A549 (cell line): ENCODE measurements around the gene ITGAV. TPM values are rescaled to one million over a fixed set of nuclear protein-coding genes. Genes with fewer than 3 reads are reported as not detected.

Experiments used
- ATAC-seq, 2 experiments: fragments of 200-7000 bp in 1 of 2; fragments of >200 bp in 1 of 2; cut with Nextera tagmentation in 1 of 2; cut with Tn5 transposase in 1 of 2; 3 replicates each; pipeline versions ENCODE4 v1.8.0 to v1.9.1; 2018 to 2020; ENCODE audit warnings: mild to moderate bottlenecking in 1 of 2, moderate library complexity in 1 of 2
- CTCF ChIA-PET: fragments of 300-600 bp; sonication (Branson Sonifier 250); formaldehyde crosslinking; extraction: SDS; loops from one replicate; lab custom pipeline; 2021; ENCODE audit warnings: antibody characterized with exemption, inconsistent platforms; lab: Yijun Ruan, JAX
- POLR2A ChIA-PET: fragments of 350-600 bp; formaldehyde crosslinking; extraction: SDS; loops from one replicate; lab custom pipeline; 2021; ENCODE audit warnings: antibody characterized with exemption, inconsistent platforms; lab: Yijun Ruan, JAX
- DNase-seq, 2 experiments: peaks; one replicate each; pipeline versions ENCODE4 v3.0.0 to v3.0.0-alpha.2; 2011 to 2016; ENCODE audit warnings: low read depth in 1 of 2, low spot score in 1 of 2
- FAIRE-seq: peaks from 2 replicates; lab custom pipeline; 2011; peaks lifted over from hg19 to GRCh38; lab: Jason Lieb, UNC
- H3K27ac ChIP-seq, 2 experiments: fragments of >200 bp; sonication (Bioruptor Twin); formaldehyde crosslinking; 3 replicates each; pipeline ENCODE4 v1.5.1; 2016 to 2017
- H3K4me1 ChIP-seq: fragments of >200 bp; sonication (Bioruptor Twin); formaldehyde crosslinking; 3 replicates; pipeline ENCODE4 v1.6.1; 2016
- H3K4me2 ChIP-seq: fragments of >200 bp; sonication (Bioruptor Twin); formaldehyde crosslinking; 3 replicates; pipeline ENCODE4 v1.6.1; 2016
- H3K4me3 ChIP-seq: fragments of >200 bp; sonication (Bioruptor Twin); formaldehyde crosslinking; 3 replicates; pipeline ENCODE4 v1.5.1; 2016
- H3K9me3 ChIP-seq: fragments of >200 bp; sonication (Bioruptor Twin); formaldehyde crosslinking; 3 replicates; pipeline ENCODE4 v1.6.1; 2016
- BHLHE40 ChIP-seq: IDR thresholded peaks from 2 replicates; pipeline ENCODE4 v1.6.1; 2012; ENCODE audit warnings: low read depth, low read length, inconsistent platforms
- CBX2 ChIP-seq: fragments of 200-600 bp; sonication (generic); IDR thresholded peaks from 2 replicates; pipeline ENCODE4 v1.6.1; 2016; ENCODE audit warnings: low read depth, mild to moderate bottlenecking, borderline replicate concordance
- CEBPB ChIP-seq, 2 experiments: fragments of >200 bp in 1 of 2; sonication (Bioruptor Twin) in 1 of 2; formaldehyde crosslinking in 1 of 2; IDR thresholded peaks; 2 replicates each; pipeline ENCODE4 v1.6.1; 2012 to 2016
- ESRRA ChIP-seq: fragments of 150-350 bp; IDR thresholded peaks from 2 replicates; pipeline ENCODE4 v1.6.1; 2014; ENCODE audit warnings: mild to moderate bottlenecking, low read length, borderline replicate concordance
- FOSB ChIP-seq: fragments of 250-450 bp; sonication (Bioruptor Pico); IDR thresholded peaks from 2 replicates; pipeline ENCODE4 v1.5.0; 2020; ENCODE audit warnings: mild to moderate bottlenecking, moderate library complexity
- FOSL2 ChIP-seq, 2 experiments: fragments of 450-650 bp in 1 of 2; fragments of >200 bp in 1 of 2; sonication (Bioruptor Twin) in 1 of 2; formaldehyde crosslinking; IDR thresholded peaks; 2 replicates each; pipeline versions ENCODE4 v1.5.0 to v1.6.1; 2016 to 2020; ENCODE audit warnings: mild to moderate bottlenecking in 1 of 2, moderate library complexity in 1 of 2
- HEYL ChIP-seq: fragments of 250-450 bp; sonication (Bioruptor Pico); IDR thresholded peaks from 2 replicates; pipeline ENCODE4 v1.8.0; 2021; ENCODE audit warnings: mild to moderate bottlenecking, moderate library complexity
- JUN ChIP-seq, 2 experiments: fragments of >200 bp; sonication (Bioruptor Twin); formaldehyde crosslinking; IDR thresholded peaks; 2 replicates in 1 of 2; 3 replicates in 1 of 2; pipeline ENCODE4 v1.6.1; 2016 to 2017
- KDM5A ChIP-seq: fragments of 200-600 bp; sonication (generic); IDR thresholded peaks from 2 replicates; pipeline ENCODE4 v1.6.1; 2016; ENCODE audit warnings: antibody characterized with exemption, mild to moderate bottlenecking
- MAFK ChIP-seq: fragments of 450-650 bp; IDR thresholded peaks from 2 replicates; pipeline ENCODE4 v1.6.1; 2014; ENCODE audit not compliant: partially characterized antibody
- MAZ ChIP-seq: fragments of 150-350 bp; IDR thresholded peaks from 2 replicates; pipeline ENCODE4 v1.6.1; 2014; ENCODE audit warnings: antibody characterized with exemption, low read depth, low read length, borderline replicate concordance
- NR3C1 ChIP-seq: fragments of >200 bp; sonication (Bioruptor Twin); formaldehyde crosslinking; IDR thresholded peaks from 3 replicates; pipeline ENCODE4 v1.6.1; 2017
- POLR2AphosphoS2 ChIP-seq: conservative IDR thresholded peaks from 2 replicates; pipeline ENCODE4 v1.6.1; 2012; ENCODE audit warnings: low read length, improper control_type of control experiment, inconsistent platforms
- RAD21 ChIP-seq, 2 experiments: fragments of >200 bp in 1 of 2; sonication (Bioruptor Twin) in 1 of 2; formaldehyde crosslinking in 1 of 2; IDR thresholded peaks in 1 of 2; conservative IDR thresholded peaks in 1 of 2; 2 replicates in 1 of 2; 3 replicates in 1 of 2; pipeline ENCODE4 v1.6.1; 2012 to 2018; ENCODE audit warnings: inconsistent platforms in 1 of 2
- RARB ChIP-seq: fragments of 250-450 bp; sonication (Bioruptor Pico); IDR thresholded peaks from 2 replicates; pipeline ENCODE4 v1.8.0; 2021; ENCODE audit warnings: mild to moderate bottlenecking, moderate library complexity
- TP53 ChIP-seq: fragments of 250-450 bp; sonication (Bioruptor Pico); IDR thresholded peaks from 2 replicates; pipeline ENCODE4 v1.5.0; 2021; ENCODE audit warnings: mild to moderate bottlenecking, moderate library complexity
- WGBS: methylation state at CpG from one replicate; pipeline ENCODE4 v1.1.6; 2017; ENCODE audit errors: missing lambda C conversion rate; 5-methylcytosine and 5-hydroxymethylcytosine counted together
- polyA plus RNA-seq, 4 experiments: library from polyadenylated mRNA; depleted of rRNA in 3 of 4; stranded (reverse); fragments of >200 nt; fragmentation: RNase III in 1 of 4; extraction: RNeasy Plus Mini Kit Qiagen cat#74134 plus additional on column Dnase treatment in 1 of 4; gene quantifications; 2 replicates in 3 of 4; 3 replicates in 1 of 4; pipeline ENCODE4 v1.2.3, GENCODE V29; 2011 to 2017
- TF ChIP-seq, protein P1 (sequence below): fragments of 250-450 bp; sonication (Bioruptor Pico); IDR thresholded peaks from 2 replicates; pipeline ENCODE4 v1.5.0; 2021; ENCODE audit warnings: mild to moderate bottlenecking, moderate library complexity, borderline replicate concordance
- TF ChIP-seq, protein P2 (sequence below): IDR thresholded peaks from 2 replicates; pipeline ENCODE4 v1.6.1; 2012
- TF ChIP-seq, protein P3 (sequence below): fragments of 250-450 bp; sonication (Bioruptor Pico); IDR thresholded peaks from 2 replicates; pipeline ENCODE4 v1.5.0; 2020; ENCODE audit warnings: low read depth, mild to moderate bottlenecking, moderate library complexity
- TF ChIP-seq, protein P4 (sequence below): fragments of 450-650 bp; IDR thresholded peaks from 2 replicates; pipeline ENCODE4 v1.6.1; 2014; ENCODE audit warnings: antibody characterized with exemption
- TF ChIP-seq, protein P5 (sequence below): IDR thresholded peaks from 2 replicates; pipeline ENCODE4 v1.6.1; 2012
- TF ChIP-seq, protein P6 (sequence below): IDR thresholded peaks from 2 replicates; pipeline ENCODE4 v1.6.1; 2012; ENCODE audit warnings: low read depth, borderline replicate concordance

The ITGAV gene
- polyA plus RNA-seq, 2 of the 4 experiments (the other 2 are of a cell fraction): 93.3 to 148 TPM

DNA sequence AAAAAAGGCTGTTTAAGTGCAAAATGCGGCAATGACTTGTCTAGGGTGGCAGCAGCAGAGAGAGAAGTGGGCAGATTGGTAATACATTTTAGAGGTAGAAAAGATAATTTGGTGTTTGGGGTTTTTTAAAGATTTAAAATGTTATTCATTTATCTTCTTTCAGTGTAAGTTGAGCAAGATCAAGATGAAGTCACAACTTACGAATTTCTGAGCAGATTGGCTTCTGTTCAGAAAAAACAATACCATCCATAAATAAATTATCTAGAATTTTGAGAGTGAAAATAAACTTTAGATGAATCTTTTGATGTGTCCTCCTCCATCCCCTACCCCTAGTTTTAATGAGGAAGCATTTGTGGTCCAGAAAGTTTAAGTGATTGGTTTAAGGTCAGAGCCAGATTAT lies 56.1 kb downstream of the ITGAV start (continued):
- TF ChIP-seq, protein P1, sequence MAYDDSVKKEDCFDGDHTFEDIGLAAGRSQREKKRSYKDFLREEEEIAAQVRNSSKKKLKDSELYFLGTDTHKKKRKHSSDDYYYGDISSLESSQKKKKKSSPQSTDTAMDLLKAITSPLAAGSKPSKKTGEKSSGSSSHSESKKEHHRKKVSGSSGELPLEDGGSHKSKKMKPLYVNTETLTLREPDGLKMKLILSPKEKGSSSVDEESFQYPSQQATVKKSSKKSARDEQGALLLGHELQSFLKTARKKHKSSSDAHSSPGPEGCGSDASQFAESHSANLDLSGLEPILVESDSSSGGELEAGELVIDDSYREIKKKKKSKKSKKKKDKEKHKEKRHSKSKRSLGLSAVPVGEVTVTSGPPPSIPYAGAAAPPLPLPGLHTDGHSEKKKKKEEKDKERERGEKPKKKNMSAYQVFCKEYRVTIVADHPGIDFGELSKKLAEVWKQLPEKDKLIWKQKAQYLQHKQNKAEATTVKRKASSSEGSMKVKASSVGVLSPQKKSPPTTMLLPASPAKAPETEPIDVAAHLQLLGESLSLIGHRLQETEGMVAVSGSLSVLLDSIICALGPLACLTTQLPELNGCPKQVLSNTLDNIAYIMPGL (CRISPR knock-in tag): no peak
- no peak for TF ChIP-seq POLR2AphosphoS2

DNA sequence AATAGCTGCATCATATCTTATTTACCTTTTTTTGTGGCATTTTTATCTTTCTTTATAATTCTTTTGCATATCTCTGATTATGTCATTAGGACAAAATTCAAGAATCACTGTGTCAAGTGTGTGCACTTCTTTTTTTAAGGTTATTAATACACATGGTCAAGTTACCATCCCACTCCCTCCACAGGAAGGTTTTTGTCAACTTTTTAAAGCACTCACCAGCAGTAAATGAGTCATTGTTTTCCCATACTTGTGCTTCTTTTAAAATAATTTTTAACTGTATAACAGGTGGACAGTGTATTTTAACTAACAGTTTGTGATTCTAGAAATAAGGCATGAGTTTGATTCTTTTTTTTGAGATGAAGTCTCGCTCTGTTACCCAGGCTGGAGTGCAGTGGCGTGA lies 58.3 kb downstream of the ITGAV start:
- ATAC-seq: no peak
- Histone ChIP-seq H3K4me2 (no peak overlapping the region), H3K4me3 (no peak overlapping the region), H3K27ac (no peak overlapping the region), H3K9me3 (no peaks in the 10 kb centered on the region), H3K4me1 (peaks cover 4% of the 10 kb centered on the region; the same call in 2 of the 3 replicates)
- ChIA-PET CTCF (interaction anchor here (2.1 kb wide), 1 partner anchor 144 kb away, joined by 11 read pairs; no protein-coding TSS in a partner anchor), POLR2A (interaction anchor here (1.2 kb wide), 1 partner anchor 162 kb away, joined by 3 read pairs; the partner anchor contains the start of gene ZC3H15)
- no peak for DNase-seq
- no peak for FAIRE-seq
- 94% methylated on average over 2 of the region's 2 CpGs for WGBS
- no peak for TF ChIP-seq RAD21 (conservative IDR thresholded peaks at IDR 0.05 in 1 of 2, IDR thresholded peaks at IDR 0.05 in 1 of 2)
- TF ChIP-seq, protein P2, sequence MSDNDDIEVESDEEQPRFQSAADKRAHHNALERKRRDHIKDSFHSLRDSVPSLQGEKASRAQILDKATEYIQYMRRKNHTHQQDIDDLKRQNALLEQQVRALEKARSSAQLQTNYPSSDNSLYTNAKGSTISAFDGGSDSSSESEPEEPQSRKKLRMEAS: no peak
- TF ChIP-seq, protein P3, sequence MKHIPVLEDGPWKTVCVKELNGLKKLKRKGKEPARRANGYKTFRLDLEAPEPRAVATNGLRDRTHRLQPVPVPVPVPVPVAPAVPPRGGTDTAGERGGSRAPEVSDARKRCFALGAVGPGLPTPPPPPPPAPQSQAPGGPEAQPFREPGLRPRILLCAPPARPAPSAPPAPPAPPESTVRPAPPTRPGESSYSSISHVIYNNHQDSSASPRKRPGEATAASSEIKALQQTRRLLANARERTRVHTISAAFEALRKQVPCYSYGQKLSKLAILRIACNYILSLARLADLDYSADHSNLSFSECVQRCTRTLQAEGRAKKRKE (CRISPR knock-in tag): no peak
- TF ChIP-seq, protein P4, sequence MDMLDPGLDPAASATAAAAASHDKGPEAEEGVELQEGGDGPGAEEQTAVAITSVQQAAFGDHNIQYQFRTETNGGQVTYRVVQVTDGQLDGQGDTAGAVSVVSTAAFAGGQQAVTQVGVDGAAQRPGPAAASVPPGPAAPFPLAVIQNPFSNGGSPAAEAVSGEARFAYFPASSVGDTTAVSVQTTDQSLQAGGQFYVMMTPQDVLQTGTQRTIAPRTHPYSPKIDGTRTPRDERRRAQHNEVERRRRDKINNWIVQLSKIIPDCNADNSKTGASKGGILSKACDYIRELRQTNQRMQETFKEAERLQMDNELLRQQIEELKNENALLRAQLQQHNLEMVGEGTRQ: no peak
- TF ChIP-seq CBX2: no peak
- no peak for TF ChIP-seq FOSB (CRISPR knock-in tag)
- TF ChIP-seq KDM5A: no peak
- TF ChIP-seq ESRRA: no peak
- TF ChIP-seq, protein P5, sequence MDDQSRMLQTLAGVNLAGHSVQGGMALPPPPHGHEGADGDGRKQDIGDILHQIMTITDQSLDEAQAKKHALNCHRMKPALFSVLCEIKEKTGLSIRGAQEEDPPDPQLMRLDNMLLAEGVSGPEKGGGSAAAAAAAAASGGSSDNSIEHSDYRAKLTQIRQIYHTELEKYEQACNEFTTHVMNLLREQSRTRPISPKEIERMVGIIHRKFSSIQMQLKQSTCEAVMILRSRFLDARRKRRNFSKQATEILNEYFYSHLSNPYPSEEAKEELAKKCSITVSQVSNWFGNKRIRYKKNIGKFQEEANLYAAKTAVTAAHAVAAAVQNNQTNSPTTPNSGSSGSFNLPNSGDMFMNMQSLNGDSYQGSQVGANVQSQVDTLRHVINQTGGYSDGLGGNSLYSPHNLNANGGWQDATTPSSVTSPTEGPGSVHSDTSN: no peak
- TF ChIP-seq CEBPB (IDR thresholded peaks at IDR 0.05): no peak
- TF ChIP-seq TP53 (CRISPR knock-in tag): no peak

DNA sequence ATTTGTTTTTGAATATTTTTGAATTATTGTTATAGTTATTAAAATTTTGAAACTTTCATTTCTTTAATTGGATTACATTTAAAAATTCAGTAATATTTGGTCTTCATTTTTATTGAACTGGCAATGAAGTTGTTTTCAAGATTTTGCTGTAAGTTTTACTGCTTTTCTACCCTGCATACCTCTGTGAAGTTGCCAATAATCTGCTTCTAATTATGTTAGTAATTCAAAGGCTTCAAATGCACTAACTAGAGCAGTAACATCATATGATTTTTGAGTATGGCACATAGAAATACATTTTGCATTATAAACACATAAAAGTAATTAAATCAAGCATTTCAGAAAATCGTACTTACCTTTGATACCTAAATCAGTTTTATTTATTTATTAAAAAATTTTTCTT lies 63.7 kb downstream of the ITGAV start:
- Histone ChIP-seq H3K9me3 (no peaks in the 10 kb centered on the region), H3K4me2 (no peak overlapping the region), H3K27ac (no peak overlapping the region), H3K4me1 (no peaks in the 10 kb centered on the region), H3K4me3 (no peak overlapping the region)
- 93% methylated on average over 1 of the region's 1 CpG for WGBS
- ChIA-PET POLR2A (interaction anchor here (0.6 kb wide), 1 partner anchor 102 kb away, joined by 7 read pairs; no protein-coding TSS in a partner anchor), CTCF (no interaction called here)
- ATAC-seq (no peak), DNase-seq (no peak), FAIRE-seq (no peak)
- no peak for TF ChIP-seq MAFK
- no peak for TF ChIP-seq HEYL (CRISPR knock-in tag)
- TF ChIP-seq, protein P2: no peak
- TF ChIP-seq BHLHE40: no peak
- no peak for TF ChIP-seq RARB (CRISPR knock-in tag)
- TF ChIP-seq, protein P6, sequence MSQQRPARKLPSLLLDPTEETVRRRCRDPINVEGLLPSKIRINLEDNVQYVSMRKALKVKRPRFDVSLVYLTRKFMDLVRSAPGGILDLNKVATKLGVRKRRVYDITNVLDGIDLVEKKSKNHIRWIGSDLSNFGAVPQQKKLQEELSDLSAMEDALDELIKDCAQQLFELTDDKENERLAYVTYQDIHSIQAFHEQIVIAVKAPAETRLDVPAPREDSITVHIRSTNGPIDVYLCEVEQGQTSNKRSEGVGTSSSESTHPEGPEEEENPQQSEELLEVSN: no peak
- no peak for TF ChIP-seq NR3C1
- TF ChIP-seq MAZ: no peak
- no peak for TF ChIP-seq JUN (IDR thresholded peaks at IDR 0.05)
- TF ChIP-seq CBX2: no peak
- no peak for TF ChIP-seq FOSL2 (IDR thresholded peaks at IDR 0.05)
- TF ChIP-seq FOSL2 (CRISPR knock-in tag; IDR thresholded peaks at IDR 0.05): no peak
